Measurements from ENCODE around the gene RNF224. TPM values are rescaled to one million over a fixed set of nuclear protein-coding genes. Genes with fewer than 3 reads are reported as not detected.

RNF224 gene
- total and polyA plus RNA-seq, 2 donors = 0.09 TPM; not detected in 1

DNA sequence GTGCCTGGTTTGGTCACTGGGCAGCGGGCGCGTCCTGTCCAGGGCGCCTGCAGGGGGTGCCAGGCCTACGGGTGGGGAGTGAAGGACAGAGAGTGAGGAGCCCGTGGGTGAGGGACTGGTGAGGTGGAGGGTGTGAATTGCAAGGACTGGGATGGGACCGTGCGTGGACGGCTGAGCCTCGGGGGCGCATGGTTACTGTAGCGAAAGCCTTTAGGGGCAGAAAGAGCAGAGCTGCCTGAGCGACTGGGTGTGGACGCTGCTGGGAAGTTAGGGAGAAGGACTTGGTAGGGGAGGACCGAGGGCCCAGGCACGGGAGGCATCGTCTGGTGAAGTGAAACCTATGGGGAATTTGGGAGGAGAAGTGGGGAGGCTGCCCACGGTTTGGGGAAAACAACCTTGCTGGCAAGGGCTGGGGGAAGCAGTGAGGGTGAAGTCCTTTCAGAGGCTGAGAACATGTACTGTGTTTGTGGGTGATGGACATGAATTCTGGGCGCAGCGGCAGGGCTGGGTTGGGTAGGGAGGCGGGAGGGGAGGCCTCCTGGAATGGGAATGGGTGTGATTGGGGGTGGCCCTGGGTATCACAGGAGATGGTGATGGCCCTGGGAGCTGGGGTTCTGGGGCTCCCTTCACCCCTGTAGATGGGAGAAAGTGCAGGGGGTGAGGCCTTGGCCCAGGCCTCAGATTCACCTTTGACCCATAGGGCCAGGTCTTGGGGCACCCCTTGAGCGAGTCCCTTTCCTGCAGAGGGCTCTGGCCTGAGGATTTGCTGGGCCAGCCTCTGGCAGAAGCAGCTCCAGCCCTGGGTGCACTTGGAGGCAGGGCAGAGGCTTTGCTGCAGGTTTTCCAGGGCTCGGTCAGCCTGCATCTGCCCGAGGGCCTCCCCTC lies 48.5 kb downstream of the RNF224 start:
- no peak for DNase-seq (ENCODE audit: extremely low spot score)
- 82% methylated on average over 24 of the region's 24 CpGs for WGBS
- no peaks in the 10 kb centered on the region for H3K36me3 ChIP-seq (ENCODE audit: insufficient read depth)
- H3K4me3 ChIP-seq (ENCODE audit: low read depth, low read length) = no peak overlapping the region
- peaks cover 7% of the 10 kb centered on the region for H3K4me1 ChIP-seq (ENCODE audit: insufficient read depth)
- H3K27ac ChIP-seq (ENCODE audit: low read depth) = no peak overlapping the region

DNA sequence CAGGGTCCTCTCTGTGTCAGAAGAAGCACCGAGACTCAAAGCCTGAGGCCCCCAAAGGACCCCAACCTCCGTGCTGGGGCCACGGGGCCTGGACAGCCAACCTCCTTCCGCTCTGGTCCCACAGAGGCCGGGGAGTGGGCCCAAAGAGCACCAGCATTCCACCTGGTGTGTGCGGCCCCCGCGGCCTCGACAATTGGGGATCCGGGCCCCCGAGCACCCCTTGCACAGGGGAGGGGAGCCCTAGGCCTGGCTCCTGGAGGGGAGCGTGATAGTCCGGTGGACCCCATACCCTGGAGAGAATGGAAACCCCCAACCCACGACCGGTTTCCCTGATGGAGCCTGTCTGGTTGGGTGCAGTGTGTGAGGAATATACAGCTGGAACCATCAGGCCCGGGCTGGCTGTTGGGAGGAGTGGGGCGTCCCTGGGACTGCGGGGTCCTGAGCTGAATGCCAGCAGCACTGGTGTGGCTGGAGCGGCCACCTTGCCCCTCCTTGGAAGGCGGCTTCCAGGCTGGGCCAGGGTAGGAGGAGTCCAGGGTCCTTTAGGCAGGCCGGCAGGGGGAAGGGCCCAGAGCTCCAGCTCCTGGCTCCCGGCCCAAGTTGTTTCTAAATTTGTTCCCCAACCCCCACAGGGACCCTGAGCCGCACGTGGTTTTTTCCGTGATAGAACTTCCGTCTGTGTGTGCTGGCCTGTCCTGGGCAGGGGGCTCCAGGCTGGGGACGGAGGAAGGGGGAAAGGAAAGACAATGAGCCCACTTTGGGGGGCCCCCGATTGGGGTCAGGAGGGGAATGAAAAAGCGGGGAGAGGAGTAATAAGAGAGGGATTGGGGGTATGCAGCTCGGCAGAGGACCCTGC lies 49.4 kb downstream of the RNF224 start:
- 35% methylated on average over 30 of the region's 30 CpGs for WGBS
- H3K27ac ChIP-seq (ENCODE audit: low read depth) = peak overlapping the region; percentile 67
- H3K4me1 ChIP-seq (ENCODE audit: insufficient read depth) = peaks cover 7% of the 10 kb centered on the region
- H3K36me3 ChIP-seq (ENCODE audit: insufficient read depth) = no peaks in the 10 kb centered on the region
- H3K4me3 ChIP-seq (ENCODE audit: low read depth, low read length) = peak overlapping the region; percentile 41
- no peak for DNase-seq (ENCODE audit: extremely low spot score)

DNA sequence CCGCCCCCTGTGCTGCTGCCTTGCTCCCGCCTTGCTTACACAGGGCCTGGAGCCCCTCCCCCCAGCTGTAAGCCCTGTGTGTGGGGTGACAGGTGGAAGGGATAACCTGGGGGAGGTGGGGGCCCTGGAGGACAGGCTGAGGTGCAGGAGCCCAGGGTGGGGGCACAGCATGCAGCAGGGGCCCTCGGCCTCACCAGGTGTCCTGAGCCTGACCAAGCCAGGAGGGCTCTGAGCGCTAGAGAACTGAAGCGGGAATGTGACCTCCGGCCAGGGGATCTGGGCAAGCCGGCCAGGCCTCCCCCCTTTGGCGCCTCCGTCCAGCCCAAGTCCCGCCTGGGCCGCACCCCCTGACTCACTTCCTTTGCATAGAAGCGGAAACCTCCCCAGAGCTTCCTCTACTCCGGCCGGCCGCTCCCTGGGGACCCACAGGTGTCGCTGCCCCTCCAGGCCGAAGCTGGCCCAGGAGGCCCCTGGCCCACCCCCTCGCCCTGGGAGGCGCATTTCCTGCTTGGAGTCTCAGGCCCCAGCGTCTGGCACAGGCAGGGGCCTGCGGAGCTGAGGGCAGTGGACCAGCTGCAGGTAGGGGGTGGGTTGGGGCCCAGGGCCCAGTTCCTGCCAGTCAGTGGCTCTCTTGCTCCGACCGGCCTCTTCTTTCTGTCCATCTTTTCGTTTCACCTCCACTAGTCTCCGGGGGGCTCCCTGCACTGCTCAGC lies 50.2 kb downstream of the RNF224 start, which contains the start of gene TOR4A:
Gene TOR4A, plus strand, starts transcription at position 398 of the 713 bp plus-strand sequence. CDS start 964 bp downstream, outside the sequence.
- Histone ChIP-seq H3K4me1 (ENCODE audit: insufficient read depth) (peaks cover 7% of the 10 kb centered on the region), H3K36me3 (ENCODE audit: insufficient read depth) (no peaks in the 10 kb centered on the region), H3K4me3 (ENCODE audit: low read depth, low read length) (peak within 1 kb of the TSS; percentile 41), H3K27ac (ENCODE audit: low read depth) (peak within 1 kb of the TSS; percentile 67)
- DNase-seq (ENCODE audit: extremely low spot score) = no peak
- 21% methylated on average over 25 of the region's 25 CpGs for WGBS

DNA sequence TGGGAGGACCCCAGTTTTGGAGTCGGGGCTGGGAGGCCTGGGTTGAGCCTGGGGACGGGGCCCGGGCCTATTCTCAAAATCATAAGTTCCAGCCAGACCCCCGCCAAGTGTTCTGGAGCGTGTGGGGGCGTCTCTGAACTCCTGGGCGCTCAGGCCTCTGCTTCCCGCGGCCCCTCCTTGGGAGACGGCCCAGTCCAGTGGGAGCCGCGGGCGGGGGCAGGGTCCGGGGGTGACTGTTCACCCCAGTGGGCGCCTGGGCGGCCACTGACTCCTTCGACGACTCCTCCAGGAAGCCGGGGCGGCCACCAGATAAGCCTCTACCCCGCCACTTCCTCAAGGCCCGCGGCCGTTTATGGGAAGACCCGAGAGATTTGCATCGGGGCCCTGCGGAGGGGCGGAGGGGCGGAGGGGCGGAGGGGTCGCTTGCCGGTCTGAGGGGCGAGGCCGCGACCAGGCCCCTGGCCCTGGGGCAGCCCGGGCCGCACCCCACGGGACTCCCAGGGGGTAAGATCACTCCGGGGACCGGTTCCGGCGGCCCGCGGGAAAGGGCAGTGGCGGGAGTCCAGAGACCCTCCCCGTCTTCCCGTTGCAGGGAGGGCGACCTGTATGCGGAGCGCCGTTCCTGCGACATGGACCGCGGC lies 50.9 kb downstream of the RNF224 start:
- DNase-seq (ENCODE audit: extremely low spot score) = no peak
- peak overlapping the region; percentile 41 for H3K4me3 ChIP-seq (ENCODE audit: low read depth, low read length)
- H3K27ac ChIP-seq (ENCODE audit: low read depth) = peak overlapping the region; percentile 54
- 11% methylated on average over 54 of the region's 54 CpGs for WGBS
- H3K4me1 ChIP-seq (ENCODE audit: insufficient read depth) = peaks cover 7% of the 10 kb centered on the region
- H3K36me3 ChIP-seq (ENCODE audit: insufficient read depth) = no peaks in the 10 kb centered on the region

Other genes with a start within 250 kb of the RNF224 start
Only the 30 nearest of the 32 such genes appear.
- 9.3 TPM for gene PAXX, start 235.1 kb upstream of the RNF224 start, total RNA-seq
- 55.4 TPM for gene PAXX, start 235.1 kb upstream of the RNF224 start, polyA plus RNA-seq
- 3.6 TPM for gene CLIC3, start 230.9 kb upstream of the RNF224 start, total RNA-seq
- 11.0 TPM for gene CLIC3, start 230.9 kb upstream of the RNF224 start, polyA plus RNA-seq
- gene ABCA2, start 199.3 kb upstream of the RNF224 start, total RNA-seq = 11.1 TPM
- 30.8 TPM for gene ABCA2, start 199.3 kb upstream of the RNF224 start, polyA plus RNA-seq
- gene FUT7, start 195.4 kb upstream of the RNF224 start, total RNA-seq = not detected
- gene FUT7, start 195.4 kb upstream of the RNF224 start, polyA plus RNA-seq = 0.18 TPM
- 17.9 TPM for gene NPDC1, start 181.3 kb upstream of the RNF224 start, total RNA-seq
- 120 TPM for gene NPDC1, start 181.3 kb upstream of the RNF224 start, polyA plus RNA-seq
- gene ENTPD2, start 173.4 kb upstream of the RNF224 start, total RNA-seq = 6.4 TPM
- 2.8 TPM for gene ENTPD2, start 173.4 kb upstream of the RNF224 start, polyA plus RNA-seq
- 3.2 TPM for gene SAPCD2, start 156.9 kb upstream of the RNF224 start, total RNA-seq
- gene SAPCD2, start 156.9 kb upstream of the RNF224 start, polyA plus RNA-seq = 0.63 TPM
- gene UAP1L1, start 150.0 kb upstream of the RNF224 start, total RNA-seq = 4.0 TPM
- gene UAP1L1, start 150.0 kb upstream of the RNF224 start, polyA plus RNA-seq = 11.5 TPM
- 29.1 TPM for gene MAN1B1, start 140.5 kb upstream of the RNF224 start, total RNA-seq
- gene MAN1B1, start 140.5 kb upstream of the RNF224 start, polyA plus RNA-seq = 38.5 TPM
- gene DPP7, start 112.8 kb upstream of the RNF224 start, total RNA-seq = 18.5 TPM
- 162 TPM for gene DPP7, start 112.8 kb upstream of the RNF224 start, polyA plus RNA-seq
- 0.26 TPM for gene GRIN1, start 88.3 kb upstream of the RNF224 start, total RNA-seq
- gene GRIN1, start 88.3 kb upstream of the RNF224 start, polyA plus RNA-seq = 0.18 TPM
- not detected for gene LRRC26, start 57.5 kb upstream of the RNF224 start, total RNA-seq
- not detected for gene LRRC26, start 57.5 kb upstream of the RNF224 start, polyA plus RNA-seq
- not detected for gene TMEM210, start 55.4 kb upstream of the RNF224 start, total RNA-seq
- gene TMEM210, start 55.4 kb upstream of the RNF224 start, polyA plus RNA-seq = not detected
- gene ANAPC2, start 38.9 kb upstream of the RNF224 start, total RNA-seq = 18.6 TPM
- 40.3 TPM for gene ANAPC2, start 38.9 kb upstream of the RNF224 start, polyA plus RNA-seq
- 21.4 TPM for gene SSNA1, start 38.8 kb upstream of the RNF224 start, total RNA-seq
- gene SSNA1, start 38.8 kb upstream of the RNF224 start, polyA plus RNA-seq = 94.1 TPM
- 3.0 TPM for gene TPRN, start 26.8 kb upstream of the RNF224 start, total RNA-seq
- 9.3 TPM for gene TPRN, start 26.8 kb upstream of the RNF224 start, polyA plus RNA-seq
- 24.2 TPM for gene TMEM203, start 21.9 kb upstream of the RNF224 start, total RNA-seq
- gene TMEM203, start 21.9 kb upstream of the RNF224 start, polyA plus RNA-seq = 41.2 TPM
- gene NDOR1, start 21.8 kb upstream of the RNF224 start, total RNA-seq = 3.2 TPM
- gene NDOR1, start 21.8 kb upstream of the RNF224 start, polyA plus RNA-seq = 10.4 TPM
- gene RNF208, start 5.3 kb upstream of the RNF224 start, total RNA-seq = not detected
- gene RNF208, start 5.3 kb upstream of the RNF224 start, polyA plus RNA-seq = 8.1 TPM
- gene CYSRT1, start 2.3 kb upstream of the RNF224 start, total RNA-seq = 0.42 TPM
- gene CYSRT1, start 2.3 kb upstream of the RNF224 start, polyA plus RNA-seq = 0.71 TPM
- gene SLC34A3, start 3.4 kb downstream of the RNF224 start, total RNA-seq = not detected
- 0.05 TPM for gene SLC34A3, start 3.4 kb downstream of the RNF224 start, polyA plus RNA-seq
- gene TUBB4B, start 13.8 kb downstream of the RNF224 start, total RNA-seq = 57.9 TPM
- gene TUBB4B, start 13.8 kb downstream of the RNF224 start, polyA plus RNA-seq = 239 TPM
- not detected for gene STPG3, start 23.8 kb downstream of the RNF224 start, total RNA-seq
- not detected for gene STPG3, start 23.8 kb downstream of the RNF224 start, polyA plus RNA-seq
- 28.9 TPM for gene NELFB, start 27.8 kb downstream of the RNF224 start, total RNA-seq
- gene NELFB, start 27.8 kb downstream of the RNF224 start, polyA plus RNA-seq = 64.2 TPM
- gene TOR4A, start 50.2 kb downstream of the RNF224 start, total RNA-seq = 2.0 TPM
- 8.1 TPM for gene TOR4A, start 50.2 kb downstream of the RNF224 start, polyA plus RNA-seq
- 6.3 TPM for gene NRARP, start 74.8 kb downstream of the RNF224 start, total RNA-seq
- gene NRARP, start 74.8 kb downstream of the RNF224 start, polyA plus RNA-seq = 6.5 TPM
- gene EXD3, start 195.7 kb downstream of the RNF224 start, total RNA-seq = 7.5 TPM
- gene EXD3, start 195.7 kb downstream of the RNF224 start, polyA plus RNA-seq = 12.0 TPM
- gene NOXA1, start 195.9 kb downstream of the RNF224 start, total RNA-seq = 0.90 TPM
- gene NOXA1, start 195.9 kb downstream of the RNF224 start, polyA plus RNA-seq = 3.0 TPM
- gene ENTPD8, start 213.9 kb downstream of the RNF224 start, total RNA-seq = 0.16 TPM
- not detected for gene ENTPD8, start 213.9 kb downstream of the RNF224 start, polyA plus RNA-seq
- gene NSMF, start 231.8 kb downstream of the RNF224 start, total RNA-seq = 8.6 TPM
- gene NSMF, start 231.8 kb downstream of the RNF224 start, polyA plus RNA-seq = 36.2 TPM